CD14-positive monocyte (primary cell): Measurements from ENCODE around the gene BANP. TPM values are rescaled to one million over a fixed set of nuclear protein-coding genes. Genes with fewer than 3 reads are reported as not detected.
"Not testable (repeated sequence)": the region's sequence is repeated elsewhere in the genome, so short reads cannot be mapped to it uniquely, and the experiment has no call there.

ENCODE experiments used
- DNase-seq, 3 donors: peaks; one replicate each; pipeline ENCODE4 v3.0.0-alpha.2; 2011 to 2022
- H2AFZ ChIP-seq: 2 replicates; pipeline ENCODE4 v1.6.0; 2012; ENCODE audit warnings: mild to moderate bottlenecking, low read depth, low read length, inconsistent platforms; ENCODE audit not compliant: insufficient read depth, poor library complexity, severe bottlenecking
- H3K27ac ChIP-seq, 2 donors: 1 replicate in 1 of 2; 2 replicates in 1 of 2; pipeline ENCODE4 v1.5.1; 2012 to 2013; ENCODE audit warnings: low read length in 2 of 2, control low read depth in 1 of 2, inconsistent platforms in 1 of 2, low read depth in 1 of 2, mild to moderate bottlenecking in 1 of 2
- H3K27me3 ChIP-seq, 2 donors: one replicate each; pipeline versions ENCODE4 v1.6.0 to v1.6.1; 2011 to 2013; ENCODE audit warnings: low read length in 2 of 2; ENCODE audit not compliant: control insufficient read depth in 2 of 2, insufficient read depth in 2 of 2
- H3K36me3 ChIP-seq, 2 donors: replicated peaks in 1 of 2; 1 replicate in 1 of 2; 2 replicates in 1 of 2; pipeline versions ENCODE4 v1.5.1 to v1.6.1; 2012 to 2013; ENCODE audit warnings: low read length in 2 of 2, control low read depth in 1 of 2, inconsistent platforms in 1 of 2, mild to moderate bottlenecking in 1 of 2; ENCODE audit not compliant: insufficient read depth in 2 of 2, control insufficient read depth in 1 of 2
- H3K4me1 ChIP-seq, 2 donors: 1 replicate in 1 of 2; 2 replicates in 1 of 2; pipeline versions ENCODE4 v1.5.1 to v1.6.1; 2012 to 2013; ENCODE audit warnings: low read length in 2 of 2, control low read depth in 1 of 2, inconsistent platforms in 1 of 2, mild to moderate bottlenecking in 1 of 2, moderate library complexity in 1 of 2; ENCODE audit not compliant: insufficient read depth in 2 of 2, control insufficient read depth in 1 of 2
- H3K4me2 ChIP-seq: replicated peaks from 2 replicates; pipeline ENCODE3; 2012; ENCODE audit warnings: low read length, moderate library complexity, mild to moderate bottlenecking; ENCODE audit not compliant: poor library complexity, severe bottlenecking; ENCODE audit errors: extremely low read depth
- H3K4me3 ChIP-seq, 3 experiments: fragments of 200-600 bp in 1 of 3; sonication (generic) in 1 of 3; replicated peaks in 1 of 3; 1 replicate in 2 of 3; 2 replicates in 1 of 3; pipeline ENCODE4 v1.5.1; 2011 to 2013; ENCODE audit warnings: low read length in 3 of 3, mild to moderate bottlenecking in 3 of 3, control low read depth in 2 of 3, low read depth in 2 of 3, inconsistent platforms in 1 of 3, moderate library complexity in 1 of 3
- H3K79me2 ChIP-seq: 2 replicates; pipeline ENCODE4 v1.6.0; 2012; ENCODE audit warnings: mild to moderate bottlenecking, control low read depth, inconsistent platforms, low read length, moderate library complexity; ENCODE audit not compliant: insufficient read depth
- H3K9ac ChIP-seq: 2 replicates; pipeline ENCODE4 v1.6.0; 2017; ENCODE audit warnings: low read length, mild to moderate bottlenecking; ENCODE audit not compliant: insufficient read depth, poor library complexity, severe bottlenecking
- H3K9me3 ChIP-seq, 2 donors: replicated peaks in 1 of 2; 1 replicate in 1 of 2; 2 replicates in 1 of 2; pipeline versions ENCODE4 v1.5.1 to v1.6.1; 2012 to 2013; ENCODE audit warnings: low read length in 2 of 2, control low read depth in 1 of 2; ENCODE audit not compliant: control insufficient read depth in 1 of 2, insufficient read depth in 1 of 2
- H4K20me1 ChIP-seq: 2 replicates; pipeline ENCODE4 v1.6.0; 2012; ENCODE audit warnings: mild to moderate bottlenecking, low read length, control low read depth, moderate library complexity; ENCODE audit not compliant: insufficient read depth
- H3K27ac Mint-ChIP-seq, 7 donors: one replicate each; pipeline ENCODE4 v1.8.0; 2020; ENCODE audit warnings: mild to moderate bottlenecking in 7 of 7, mixed read lengths in 7 of 7, moderate library complexity in 6 of 7, inconsistent platforms in 2 of 7
- H3K27me3 Mint-ChIP-seq, 3 donors: one replicate each; pipeline ENCODE4 v1.8.0; 2021 to 2022; ENCODE audit warnings: low read depth in 3 of 3, mild to moderate bottlenecking in 3 of 3, mixed read lengths in 3 of 3, moderate library complexity in 3 of 3, inconsistent platforms in 1 of 3
- H3K36me3 Mint-ChIP-seq, 2 donors: one replicate each; pipeline ENCODE4 v1.8.0; 2020; ENCODE audit warnings: mixed read lengths in 2 of 2, inconsistent platforms in 1 of 2, mild to moderate bottlenecking in 1 of 2
- H3K4me1 Mint-ChIP-seq: one replicate; pipeline ENCODE4 v1.8.0; 2020; ENCODE audit warnings: mild to moderate bottlenecking, mixed read lengths
- H3K4me3 Mint-ChIP-seq, 2 donors: one replicate each; pipeline ENCODE4 v1.8.0; 2020; ENCODE audit warnings: mild to moderate bottlenecking in 2 of 2, mixed read lengths in 2 of 2, moderate library complexity in 1 of 2
- H3K9me3 Mint-ChIP-seq, 7 donors: one replicate each; pipeline ENCODE4 v1.8.0; 2020 to 2022; ENCODE audit warnings: mixed read lengths in 7 of 7, mild to moderate bottlenecking in 6 of 7, moderate library complexity in 6 of 7, inconsistent platforms in 2 of 7
- CTCF ChIP-seq: fragments of 200-600 bp; IDR thresholded peaks from one replicate; pipeline ENCODE4 v1.8.0; 2022; ENCODE audit warnings: antibody characterized with exemption, mild to moderate bottlenecking
- WGBS: methylation state at CpG from one replicate; pipeline ENCODE4 v1.1.5; 2013; ENCODE audit warnings: missing lambda C conversion rate; ENCODE audit not compliant: insufficient coverage; 5-methylcytosine and 5-hydroxymethylcytosine counted together
- intact Hi-C, 2 donors: fragments of 100-400 bp; cut with micrococcal nuclease; formaldehyde crosslinking; loops; one replicate each; pipeline versions ENCODE4 v1.15.0 to v1.15.1; 2023
- polyA plus RNA-seq, 3 donors: library from polyadenylated mRNA; depleted of rRNA in 1 of 3; unstranded in 2 of 3; stranded (reverse) in 1 of 3; fragments of 300-500 nt in 2 of 3; fragments of >200 nt in 1 of 3; fragmentation: Illumina TruSeq in 2 of 3; gene quantifications; 1 replicate in 2 of 3; 2 replicates in 1 of 3; pipeline ENCODE4 v1.2.3, GENCODE V29; 2012 to 2021

BANP gene
- polyA plus RNA-seq, 3 donors, result 10.1 to 40.9 (median 11.7) TPM

DNA sequence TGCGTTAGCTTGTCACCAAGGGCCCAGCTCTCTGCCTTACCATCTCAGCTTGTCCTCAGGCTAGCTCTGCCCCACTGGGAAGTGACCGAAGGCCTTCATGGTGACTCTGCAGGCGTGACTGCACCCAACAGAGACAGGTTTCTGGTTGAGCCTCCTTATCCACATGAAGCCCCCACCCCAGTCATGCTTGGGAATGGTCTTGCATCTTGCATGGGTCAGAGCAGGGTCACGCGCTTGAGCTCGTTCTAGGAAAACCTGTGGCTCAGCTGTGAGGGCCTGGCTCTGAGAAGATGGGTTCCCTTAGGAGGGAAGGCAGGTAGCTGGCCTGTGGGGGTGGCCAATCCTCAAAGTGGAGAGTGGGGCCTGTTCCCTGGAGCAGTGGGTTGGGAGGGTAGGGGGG lies 122.8 kb downstream of the BANP start:
- H3K4me1 Mint-ChIP-seq, result no peaks in the 10 kb centered on the region
- Histone ChIP-seq H3K4me2 (no peak overlapping the region), H3K4me1 (no peaks in the 10 kb centered on the region), H2AFZ (no peak overlapping the region), H3K9me3 (no peaks in the 10 kb centered on the region), H3K4me3 (no peak overlapping the region), H3K9ac (no peak overlapping the region), H4K20me1 (peaks cover 9% of the 10 kb centered on the region), H3K36me3 (peaks cover 60 to 94% of the 10 kb centered on the region in 2 donors), H3K79me2 (no peaks in the 10 kb centered on the region), H3K27ac (no peak overlapping the region), H3K27me3 (no peaks in the 10 kb centered on the region)
- peaks cover 0 to 4% (median 0%) of the 10 kb centered on the region in 7 donors for H3K9me3 Mint-ChIP-seq
- peaks cover 59 to 84% of the 10 kb centered on the region in 2 donors for H3K36me3 Mint-ChIP-seq
- intact Hi-C loops, result no loop called here
- H3K27ac Mint-ChIP-seq, result no peak overlapping the region
- H3K4me3 Mint-ChIP-seq, result no peak overlapping the region
- peaks cover 0 to 1% (median 0%) of the 10 kb centered on the region in 3 donors for H3K27me3 Mint-ChIP-seq
- no peak for TF ChIP-seq CTCF
- DNase-seq, result no peak
- WGBS, result 95% methylated on average over 6 of the region's 6 CpGs

- Histone ChIP-seq H3K27ac (no peak overlapping the region), H3K9ac (no peak overlapping the region), H3K4me1 (no peaks in the 10 kb centered on the region), H3K4me3 (no peak overlapping the region), H3K36me3 (peaks cover 42 to 71% of the 10 kb centered on the region in 2 donors), H3K27me3 (no peaks in the 10 kb centered on the region), H3K4me2 (no peak overlapping the region), H2AFZ (no peak overlapping the region), H3K79me2 (no peaks in the 10 kb centered on the region), H3K9me3 (no peaks in the 10 kb centered on the region), H4K20me1 (peaks cover 5% of the 10 kb centered on the region)
- 95% methylated on average over 49 of the region's 57 CpGs for WGBS
- H3K4me1 Mint-ChIP-seq, result no peaks in the 10 kb centered on the region
- TF ChIP-seq CTCF, result no peak
- no peak overlapping the region for H3K4me3 Mint-ChIP-seq
- no peak for DNase-seq
- H3K36me3 Mint-ChIP-seq, result peaks cover 48 to 71% of the 10 kb centered on the region in 2 donors
- H3K27me3 Mint-ChIP-seq, result no peaks in the 10 kb centered on the region
- no peak overlapping the region for H3K27ac Mint-ChIP-seq
- peaks cover 0 to 4% (median 0%) of the 10 kb centered on the region in 7 donors for H3K9me3 Mint-ChIP-seq
- intact Hi-C loops, result no loop called here
Measured at GRCh38 chr16:88076211-88076931, 125.1 kb downstream of the BANP start.

DNA sequence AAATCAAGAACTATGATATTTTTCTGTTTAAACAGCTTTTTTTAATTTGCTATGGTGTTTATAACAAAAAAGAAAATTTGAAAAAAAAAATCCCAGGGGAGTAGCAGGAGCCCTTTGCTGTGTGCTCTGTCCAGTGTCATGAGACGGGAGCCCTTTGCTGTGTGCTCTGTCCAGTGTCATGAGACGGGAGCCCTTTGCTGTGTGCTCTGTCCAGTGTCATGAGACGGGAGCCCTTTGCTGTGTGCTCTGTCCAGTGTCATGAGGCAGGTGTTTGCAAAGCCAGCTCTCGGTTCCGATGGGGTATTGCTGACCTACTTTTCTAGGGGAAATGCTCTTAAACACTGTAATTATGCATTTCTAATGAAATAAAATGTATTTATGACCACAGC lies 125.7 kb downstream of the BANP start:
- H3K9ac ChIP-seq, H3K9me3 ChIP-seq, H3K4me3 Mint-ChIP-seq, H3K27me3 ChIP-seq, H3K79me2 ChIP-seq, H3K4me1 ChIP-seq, H3K4me3 ChIP-seq, H3K27ac ChIP-seq, H3K4me1 Mint-ChIP-seq, H3K9me3 Mint-ChIP-seq, DNase-seq, H3K27me3 Mint-ChIP-seq, H3K4me2 ChIP-seq, intact Hi-C loops, H4K20me1 ChIP-seq, H2AFZ ChIP-seq: not testable (repeated sequence)
- H3K36me3 ChIP-seq, result peaks cover 40 to 65% of the 10 kb centered on the region in 2 donors
- peaks cover 44 to 67% of the 10 kb centered on the region in 2 donors for H3K36me3 Mint-ChIP-seq
- WGBS, result 100% methylated on average over 2 of the region's 5 CpGs
- H3K27ac Mint-ChIP-seq, result peak overlapping the region in 1 of 7 donors; percentile 58
